NCI-H187 treated with DMSO at 0.1 percent for 48 hours (cell line): ENCODE data around the gene MAP3K8.

ENCODE experiments used
- DNase-seq: peaks from one replicate; lab custom pipeline; 2025; lab: John Stamatoyannopoulos, UW

Gene MAP3K8

GRCh38 chr10:30433730-30434272 lies at the start of gene MAP3K8:
TSS of gene MAP3K8 (plus strand) at chr10:30434184. CDS start at chr10:30438939, 4,755 bp downstream.
- DNase-seq = no peak

GRCh38 chr10:30384701-30385201 lies 49.2 kb upstream of the MAP3K8 start:
- no peak for DNase-seq

- no peak for DNase-seq
Observed at GRCh38 chr10:30386801-30387588, 47.0 kb upstream of the MAP3K8 start.

DNA sequence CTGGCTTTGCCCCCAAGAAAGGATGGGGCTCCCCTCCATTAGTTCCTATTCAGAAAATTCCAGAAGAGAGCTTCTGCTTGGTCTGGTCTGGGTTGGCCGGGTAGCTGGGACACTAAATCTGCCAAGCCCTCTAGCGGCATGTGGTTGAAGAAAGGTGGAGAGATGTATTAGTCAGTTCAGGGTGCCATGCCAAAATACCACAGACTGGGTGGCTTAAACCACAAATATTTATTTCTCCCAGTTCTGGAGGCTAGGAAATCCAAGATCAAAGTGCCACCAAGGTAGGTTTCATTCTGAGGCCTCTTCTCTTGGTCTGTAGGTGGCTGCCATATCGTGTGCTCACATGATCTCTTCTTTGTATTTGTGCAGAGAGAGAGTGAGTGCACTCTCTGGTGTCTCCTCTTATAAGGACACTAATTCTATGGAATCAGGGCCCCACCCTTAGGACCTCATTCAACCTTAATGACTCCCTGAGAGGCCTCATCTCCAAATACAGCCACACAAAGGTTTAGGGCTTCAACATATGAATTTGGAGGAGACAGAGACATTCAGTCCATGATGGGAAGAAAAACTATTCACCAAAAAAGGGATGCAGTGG lies 46.2 kb upstream of the MAP3K8 start:
- no peak for DNase-seq

DNA sequence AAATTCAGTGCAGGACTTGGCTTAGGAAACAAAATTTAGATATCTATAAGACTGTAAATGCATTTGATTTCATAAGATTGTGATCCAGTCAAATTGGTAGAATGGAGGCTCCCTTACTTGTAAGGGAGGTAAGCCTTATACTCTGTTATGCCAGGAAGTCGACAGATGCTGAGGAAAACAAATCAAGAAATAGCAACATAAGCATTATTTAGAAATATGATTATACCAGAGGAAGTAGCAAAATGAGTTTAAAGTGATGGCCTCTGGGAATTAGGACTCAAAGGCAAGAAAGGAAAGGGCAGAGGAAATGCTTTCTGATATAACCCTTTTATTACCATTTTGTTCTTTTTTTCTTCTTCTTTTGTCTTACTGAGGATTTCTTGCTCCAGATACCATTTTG lies 44.4 kb upstream of the MAP3K8 start:
- DNase-seq = no peak

DNA sequence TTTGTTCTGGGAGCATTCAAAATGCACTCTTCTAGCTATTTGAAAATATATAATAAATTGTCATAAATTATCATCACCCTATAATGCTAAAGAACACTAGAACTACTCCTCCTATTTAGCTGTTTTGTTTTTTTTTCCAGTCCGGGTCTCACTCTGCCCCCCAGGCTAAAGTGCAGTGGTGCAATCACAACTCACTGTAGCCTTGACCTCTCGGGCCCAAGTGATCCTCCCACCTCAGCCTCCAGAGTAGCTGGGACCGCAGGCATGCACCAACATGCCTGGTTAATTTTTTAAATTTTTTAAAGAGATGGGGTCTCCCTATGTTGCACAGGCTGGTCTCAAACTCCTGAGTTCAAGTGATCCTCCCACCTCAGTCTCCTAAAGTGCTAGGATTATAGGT lies 43.8 kb upstream of the MAP3K8 start:
- no peak for DNase-seq

DNA sequence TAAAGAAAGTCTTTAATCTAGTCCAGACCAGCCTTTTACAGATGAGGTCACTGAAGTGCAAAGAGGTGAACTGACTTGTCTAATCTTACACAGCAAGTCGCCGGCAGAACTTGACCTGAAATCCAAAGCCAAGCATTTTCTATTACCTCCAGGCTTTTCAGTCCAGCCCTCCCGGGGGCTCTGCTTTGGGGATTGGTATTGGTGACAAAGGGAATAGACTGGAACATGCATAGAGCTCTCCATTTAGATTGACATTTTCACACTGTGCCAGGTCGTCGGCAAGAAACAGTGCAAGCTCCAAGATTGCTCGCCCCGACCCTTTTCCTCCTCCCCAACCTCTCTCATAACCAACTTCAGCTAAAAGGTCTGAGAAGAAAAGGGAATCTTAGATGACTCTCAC lies 42.7 kb upstream of the MAP3K8 start:
- DNase-seq = no peak

DNA sequence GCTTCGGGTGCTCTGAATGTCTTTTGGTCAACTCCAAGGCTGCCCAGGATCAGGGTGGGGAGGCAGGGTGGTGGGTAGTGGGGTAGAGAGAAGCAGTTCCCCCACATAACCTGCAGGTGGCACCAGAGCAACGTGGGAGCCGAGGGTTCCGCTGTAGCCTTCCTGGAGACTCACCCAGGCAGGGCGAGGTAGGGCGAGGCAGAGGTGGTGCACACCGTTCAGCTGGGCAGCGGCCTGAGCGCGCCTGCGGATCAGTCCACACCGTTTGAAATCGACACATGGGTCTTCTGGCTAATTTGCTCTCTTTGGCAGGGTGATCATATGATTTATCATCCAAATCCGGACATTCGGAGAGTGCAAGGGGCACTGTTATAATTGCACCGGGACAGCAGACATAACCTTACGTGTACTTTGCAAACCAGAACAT lies 41.4 kb upstream of the MAP3K8 start:
- no peak for DNase-seq

DNA sequence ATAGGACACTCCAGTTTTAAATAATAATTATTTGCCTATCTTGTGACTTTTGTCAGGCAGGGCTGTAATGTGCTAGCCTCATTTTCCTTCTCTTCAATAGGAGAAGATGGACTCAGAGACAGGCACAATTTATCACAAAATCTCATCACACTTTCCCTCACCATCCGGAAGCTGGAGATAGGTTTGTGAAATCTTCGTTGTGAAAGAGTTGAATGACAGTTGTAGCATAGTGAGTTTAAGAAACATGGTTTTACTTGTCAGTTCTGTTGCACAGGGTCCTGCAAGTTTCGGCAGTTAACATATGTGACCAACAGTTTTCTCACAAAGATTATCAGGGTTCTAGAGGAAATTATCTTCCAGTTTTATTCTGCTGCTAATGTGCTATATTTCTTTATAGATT lies 37.7 kb upstream of the MAP3K8 start:
- DNase-seq = no peak

DNA sequence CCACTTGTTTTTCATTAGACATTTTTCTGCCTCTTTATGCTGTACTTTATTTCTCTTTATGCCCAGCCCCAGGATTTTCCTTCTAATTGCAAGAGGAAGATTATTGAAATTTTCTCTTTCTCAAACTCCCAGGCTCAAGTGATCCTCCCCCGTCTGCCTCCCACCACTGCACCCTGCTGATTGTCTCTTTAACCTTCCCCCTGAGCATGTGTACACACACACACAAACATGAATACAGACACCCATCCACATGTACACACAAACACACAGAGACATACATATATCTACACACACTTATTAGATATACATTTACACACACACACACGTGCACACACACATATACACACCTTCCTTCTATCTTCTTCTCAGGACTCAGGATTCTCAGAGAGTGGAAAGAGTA lies 37.3 kb upstream of the MAP3K8 start:
- no peak for DNase-seq

DNA sequence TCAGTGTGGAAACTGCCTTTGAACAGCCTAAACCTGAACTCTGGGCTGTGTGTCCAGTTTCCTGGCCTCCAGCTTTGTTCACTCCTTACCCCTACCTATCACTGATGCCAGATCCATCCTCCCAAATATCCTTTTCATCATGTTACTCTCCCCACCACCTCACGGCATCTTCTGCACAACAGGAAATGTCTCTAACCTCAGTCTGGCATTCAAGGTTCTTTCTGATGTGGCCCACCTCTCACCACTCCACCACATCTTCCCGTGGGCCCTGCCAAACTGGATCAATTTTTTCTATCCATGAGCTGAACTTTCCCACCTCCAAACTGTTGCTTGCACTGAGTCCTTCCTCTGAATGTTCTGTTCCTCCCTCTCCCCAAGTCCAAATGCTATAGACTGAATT lies 35.8 kb upstream of the MAP3K8 start:
- no peak for DNase-seq

DNA sequence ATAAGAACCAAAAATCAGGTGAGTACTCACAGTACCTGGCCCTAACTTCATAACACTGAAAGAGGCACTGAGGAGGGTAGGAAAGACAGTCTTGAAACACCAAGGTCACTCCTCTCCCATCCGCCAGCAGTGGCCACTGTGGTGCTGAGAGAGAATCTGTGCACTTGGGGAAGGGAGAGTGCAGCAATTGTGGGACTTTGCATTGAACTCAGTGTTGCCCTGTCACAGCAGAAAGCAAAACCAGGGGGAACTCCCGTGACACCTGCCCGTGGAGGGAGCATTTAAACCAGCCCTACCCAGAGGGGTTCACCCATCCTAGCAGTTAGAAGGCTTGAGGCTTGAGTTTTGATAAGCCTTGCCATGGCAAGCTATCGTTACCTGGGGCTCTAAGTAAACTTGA lies 35.2 kb upstream of the MAP3K8 start:
- no peak for DNase-seq

DNA sequence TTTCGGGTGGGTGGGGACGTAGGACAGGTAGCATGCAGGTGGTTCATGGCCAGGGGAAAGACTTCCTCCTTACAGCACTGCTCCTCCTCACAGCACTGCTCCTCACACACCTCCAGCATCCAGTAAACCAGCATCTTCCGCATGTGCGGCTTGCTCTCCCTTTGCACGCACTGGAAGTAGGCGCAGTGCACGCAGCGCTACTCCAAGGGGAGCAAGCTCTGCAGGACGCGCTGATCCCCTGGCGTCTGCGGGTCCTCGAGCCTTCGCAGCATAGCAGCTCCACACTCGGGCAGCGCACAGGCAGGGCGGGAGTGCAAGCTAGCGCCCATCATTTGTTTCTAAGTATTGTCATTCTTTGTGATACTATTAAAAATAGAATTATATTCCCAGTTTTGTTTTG lies 30.5 kb upstream of the MAP3K8 start:
- DNase-seq = no peak

GRCh38 chr10:30404540-30404939 lies 29.4 kb upstream of the MAP3K8 start:
- DNase-seq = no peak

GRCh38 chr10:30411263-30411662 lies 22.7 kb upstream of the MAP3K8 start:
- DNase-seq = no peak

GRCh38 chr10:30412901-30413300 lies 21.1 kb upstream of the MAP3K8 start:
- DNase-seq = no peak

DNA sequence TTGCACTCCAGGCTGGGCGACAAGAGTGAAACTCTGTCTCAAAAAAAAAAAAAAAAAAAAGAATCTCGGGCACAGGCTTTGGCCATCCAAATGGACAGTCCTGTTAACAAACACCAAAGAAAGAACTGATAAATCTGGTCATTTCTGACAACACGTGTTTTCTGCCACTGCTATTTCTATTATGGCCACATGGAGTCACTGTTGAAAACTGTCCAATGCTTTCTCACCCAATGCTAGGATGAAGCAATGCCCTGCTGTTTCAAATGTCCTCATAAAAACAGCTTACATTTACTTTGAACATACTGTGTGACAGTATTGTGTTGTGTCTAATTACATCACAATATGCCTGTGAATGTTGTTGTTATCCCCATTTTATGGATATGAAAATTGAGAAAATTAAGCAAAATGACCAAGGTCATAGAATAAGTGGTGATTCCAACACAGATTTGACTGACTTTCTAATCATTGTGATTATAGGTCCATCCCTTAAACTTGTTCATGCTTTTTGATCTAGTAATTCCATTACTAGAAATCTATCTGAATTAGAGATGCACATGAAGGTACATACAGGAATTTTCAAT lies 19.9 kb upstream of the MAP3K8 start:
- DNase-seq = no peak

- DNase-seq = no peak
Observed at GRCh38 chr10:30415593-30415992, 18.4 kb upstream of the MAP3K8 start.

DNA sequence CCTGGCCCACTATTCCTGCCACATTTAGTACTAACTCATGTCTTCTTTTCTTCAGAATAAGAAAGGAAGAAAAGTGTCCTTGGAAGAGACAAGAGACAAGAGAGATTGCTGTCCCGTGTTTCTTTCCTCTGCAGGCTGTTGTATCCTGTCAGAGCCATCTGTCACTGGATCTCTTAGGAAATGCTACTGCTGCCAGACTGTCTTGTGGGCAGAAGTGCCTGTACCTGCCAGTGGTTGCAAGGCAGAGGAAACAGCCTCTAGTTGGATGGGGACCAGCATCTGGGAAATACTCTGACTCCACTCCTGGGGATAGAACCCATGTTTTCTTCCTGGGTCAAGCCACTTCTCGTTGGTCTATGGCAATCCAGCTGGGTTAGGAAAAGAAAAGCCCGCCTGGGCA lies 16.7 kb upstream of the MAP3K8 start:
- no peak for DNase-seq

DNA sequence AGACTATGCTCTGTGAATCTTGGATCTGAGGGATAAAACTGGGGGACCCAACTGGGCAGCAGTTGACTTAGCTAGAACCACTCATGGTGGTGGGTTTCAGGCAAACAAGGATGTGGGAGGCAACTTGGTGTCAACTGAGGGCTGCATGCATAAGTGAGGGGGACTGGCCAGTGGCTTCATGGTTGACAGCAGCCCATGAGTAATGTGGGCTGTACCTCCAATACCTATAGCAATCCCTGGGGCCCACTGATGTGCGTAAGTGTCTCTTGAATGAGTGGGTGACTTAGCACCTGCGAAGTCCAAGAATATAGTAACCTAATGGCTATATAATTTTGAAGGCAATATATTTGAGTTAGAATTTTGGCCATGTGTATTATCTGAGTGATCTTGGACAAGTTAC lies 13.7 kb upstream of the MAP3K8 start:
- no peak for DNase-seq

GRCh38 chr10:30420766-30421165 lies 13.2 kb upstream of the MAP3K8 start:
- DNase-seq = no peak

GRCh38 chr10:30422151-30422695 lies 11.8 kb upstream of the MAP3K8 start:
- DNase-seq = no peak
